GM19438 (cell line): Measurements from ENCODE around the gene ATRIP.
A peak's percentile ranks its signal among the peaks of the same experiment; 100 is the strongest.
"Not testable (repeated sequence)": the region's sequence is repeated elsewhere in the genome, so short reads cannot be mapped to it uniquely, and the experiment has no call there.

ENCODE experiments used
- ATAC-seq: cut with Tn5 transposase; IDR thresholded peaks from one replicate; pipeline ENCODE4 v1.9.1; 2021; ENCODE audit warnings: low read depth; ENCODE audit not compliant: unreplicated experiment

The ATRIP gene

GRCh38 chr3:48466386-48467109 is 20.0 kb downstream of the ATRIP start:
- no peak for ATAC-seq

DNA sequence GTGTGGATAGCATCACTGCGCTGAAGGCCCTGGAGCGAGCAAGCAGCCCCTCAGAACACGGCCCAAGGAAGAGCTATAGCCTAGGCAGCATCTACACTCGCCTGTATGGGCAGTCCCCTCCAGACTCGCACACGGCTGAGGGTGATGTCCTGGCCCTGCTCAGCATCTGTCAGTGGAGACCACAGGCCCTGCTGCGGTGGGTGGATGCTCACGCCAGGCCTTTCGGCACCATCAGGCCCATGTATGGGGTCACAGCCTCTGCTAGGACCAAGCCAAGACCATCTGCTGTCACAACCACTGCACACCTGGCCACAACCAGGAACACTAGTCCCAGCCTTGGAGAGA is 20.5 kb downstream of the ATRIP start:
- ATAC-seq, result no peak

- no peak for ATAC-seq
Observed at GRCh38 chr3:48467473-48468267, 21.1 kb downstream of the ATRIP start.

DNA sequence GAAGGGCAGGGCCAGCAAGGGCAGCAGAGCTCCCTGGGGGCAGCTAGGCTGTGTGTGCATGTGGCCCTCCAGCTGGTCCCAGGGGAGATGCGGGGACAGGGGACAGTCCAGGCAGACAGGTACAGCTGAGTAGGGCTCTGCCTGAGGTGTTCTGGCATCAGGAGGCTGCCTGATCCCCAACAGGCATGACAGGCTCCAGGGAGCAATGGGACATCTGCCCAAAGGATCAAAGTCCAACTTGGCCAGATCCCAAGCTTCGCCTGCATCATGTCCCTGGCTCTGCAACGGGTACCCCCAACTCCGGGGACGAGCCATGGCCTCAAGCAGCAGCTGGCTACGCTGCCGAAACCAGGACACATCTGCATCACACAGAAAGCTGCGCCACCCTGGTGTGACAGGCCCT is 21.8 kb downstream of the ATRIP start:
- ATAC-seq, result no peak

GRCh38 chr3:48469046-48469915 is 22.7 kb downstream of the ATRIP start:
- ATAC-seq, result no peak

GRCh38 chr3:48470286-48470685 is 23.7 kb downstream of the ATRIP start:
- ATAC-seq, result no peak

GRCh38 chr3:48472673-48472922 is 26.1 kb downstream of the ATRIP start:
- peak; percentile 14 for ATAC-seq

GRCh38 chr3:48472923-48473616 is 26.5 kb downstream of the ATRIP start:
- peak; percentile 87 for ATAC-seq

- ATAC-seq, result no peak
Observed at GRCh38 chr3:48473617-48473952, 27.0 kb downstream of the ATRIP start.

DNA sequence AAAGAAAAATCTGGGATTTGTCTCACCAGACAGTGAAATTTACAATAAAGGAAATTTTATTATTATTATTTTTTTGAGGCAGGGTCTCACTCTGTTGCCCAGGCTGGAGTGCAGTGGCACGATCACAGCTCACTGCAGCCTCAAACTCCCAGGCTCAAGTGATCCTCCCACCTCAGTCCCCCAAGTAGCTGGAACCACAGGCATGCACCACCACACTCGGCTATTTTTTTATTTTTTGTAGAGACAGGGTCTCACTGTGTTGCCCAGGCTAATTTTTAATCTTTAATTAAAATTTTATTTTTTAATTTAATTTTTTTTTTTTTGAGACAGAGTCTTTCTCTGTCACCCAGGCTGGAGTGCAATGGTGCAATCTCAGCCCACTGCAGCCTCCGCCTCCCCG is 27.5 kb downstream of the ATRIP start:
- ATAC-seq, result not testable (repeated sequence)

DNA sequence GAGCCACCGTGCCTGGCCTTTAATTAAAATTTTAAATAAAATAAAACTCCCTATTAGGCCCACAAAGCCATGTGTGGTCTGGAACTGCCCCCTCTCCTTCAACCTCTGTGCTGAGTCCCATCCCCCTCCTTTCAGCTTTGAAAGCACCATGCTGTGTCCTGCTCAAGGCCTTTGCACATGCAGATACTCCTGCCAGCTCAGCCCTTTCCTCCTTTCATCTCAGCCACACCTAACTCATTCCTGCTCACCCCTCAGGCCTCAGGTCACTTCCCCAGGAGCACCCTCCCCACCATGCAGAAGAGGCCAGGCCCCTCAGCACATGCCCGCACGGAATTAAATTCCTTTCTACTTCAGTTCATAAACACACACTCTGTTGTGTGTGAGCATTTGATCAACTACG is 28.1 kb downstream of the ATRIP start:
- no peak for ATAC-seq

DNA sequence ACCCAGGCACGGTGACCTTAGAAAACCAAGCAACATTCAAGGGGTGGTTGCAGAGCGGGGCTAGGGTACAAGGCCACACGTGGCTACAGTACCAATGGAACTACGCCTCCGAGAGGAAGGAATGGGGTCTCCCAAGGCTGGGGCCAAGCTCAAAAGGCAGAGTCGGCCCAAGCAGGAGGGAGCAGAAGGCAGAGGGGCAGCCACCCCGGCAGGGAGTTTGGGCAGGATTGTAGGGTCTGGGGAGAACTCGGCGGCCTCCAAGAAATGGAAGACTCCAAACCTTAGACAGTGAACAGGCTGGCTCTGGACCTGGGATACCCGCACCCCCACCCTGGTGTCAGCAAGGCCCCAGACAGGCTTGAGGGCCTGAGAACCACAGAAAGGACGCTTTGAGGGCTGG is 28.7 kb downstream of the ATRIP start:
- no peak for ATAC-seq

GRCh38 chr3:48476426-48477053 is 30.0 kb downstream of the ATRIP start:
- no peak for ATAC-seq

- no peak for ATAC-seq
Observed at GRCh38 chr3:48477959-48478520, 31.5 kb downstream of the ATRIP start.

- ATAC-seq, result no peak
Observed at GRCh38 chr3:48478626-48479555, 32.4 kb downstream of the ATRIP start.

DNA sequence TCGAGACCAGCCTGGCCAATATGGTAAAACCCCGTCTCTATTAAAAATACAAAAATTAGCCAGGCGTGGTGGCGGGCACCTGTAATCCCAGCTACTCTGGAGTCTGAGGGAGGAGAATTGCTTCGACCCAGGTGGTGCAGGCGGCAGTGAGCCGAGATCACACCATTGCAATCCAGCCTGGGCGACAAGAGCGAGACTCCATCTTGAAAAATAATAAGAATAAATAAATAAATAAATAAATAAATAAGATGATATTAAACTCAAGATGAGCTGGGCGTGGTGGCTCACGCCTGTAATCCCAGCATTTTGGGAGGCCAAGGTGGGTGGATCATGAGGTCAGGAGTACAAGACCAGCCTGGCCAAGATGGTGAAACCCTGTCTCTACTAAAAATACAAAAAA is 34.4 kb downstream of the ATRIP start:
- ATAC-seq, result not testable (repeated sequence)

DNA sequence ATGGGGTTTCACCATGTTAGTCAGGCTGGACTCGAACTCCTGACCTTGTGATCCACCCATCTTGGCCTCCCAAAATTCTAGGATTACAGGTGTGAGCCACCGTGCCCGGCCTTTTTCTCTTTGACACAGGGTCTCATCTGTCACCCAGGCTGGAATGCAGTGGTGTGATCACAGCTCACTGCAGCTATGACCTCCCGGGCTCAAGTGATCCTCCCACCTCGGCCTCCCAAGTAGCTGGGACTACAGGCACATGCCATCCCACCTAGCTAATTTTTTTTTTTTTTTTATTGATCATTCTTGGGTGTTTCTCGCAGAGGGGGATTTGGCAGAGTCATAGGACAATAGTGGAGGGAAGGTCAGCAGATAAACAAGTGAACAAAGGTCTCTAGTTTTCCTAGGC is 36.3 kb downstream of the ATRIP start:
- ATAC-seq, result not testable (repeated sequence)

GRCh38 chr3:48486952-48487351 is 40.4 kb downstream of the ATRIP start:
- no peak for ATAC-seq
